CD4-positive, CD25-positive, alpha-beta regulatory T cell (primary cell): ENCODE results near the gene PLXNB2. TPM values are rescaled to one million over a fixed set of nuclear protein-coding genes. Genes with fewer than 3 reads are reported as not detected.

Experiments used
- ATAC-seq, 2 donors: fragments of 150-1000 bp; cut with Tn5 transposase; one replicate each; pipeline ENCODE4 v1.10.0; 2021; ENCODE audit warnings: low read depth in 2 of 2, moderate number of reproducible peaks in 2 of 2, moderate library complexity in 1 of 2
- DNase-seq, 3 donors: peaks; one replicate each; pipeline versions ENCODE4 v3.0.0 to v3.0.0-alpha.2; 2012 to 2022; ENCODE audit warnings: mixed read lengths in 1 of 3
- H3K27ac ChIP-seq: one replicate; pipeline ENCODE4 v1.7.0; 2013; ENCODE audit warnings: mild to moderate bottlenecking, low read length; ENCODE audit not compliant: insufficient read depth, poor library complexity, severe bottlenecking
- H3K27me3 ChIP-seq: one replicate; pipeline ENCODE4 v1.7.0; 2013; ENCODE audit warnings: low read length; ENCODE audit not compliant: control insufficient read depth, insufficient read depth
- H3K36me3 ChIP-seq: one replicate; pipeline ENCODE4 v1.7.0; 2013; ENCODE audit warnings: mild to moderate bottlenecking, low read length, moderate library complexity; ENCODE audit not compliant: control insufficient read depth, insufficient read depth
- H3K4me1 ChIP-seq: 2 replicates; pipeline ENCODE4 v1.7.0; 2013; ENCODE audit warnings: mild to moderate bottlenecking, low read length; ENCODE audit not compliant: insufficient read depth, control insufficient read depth, poor library complexity, severe bottlenecking
- H3K4me3 ChIP-seq: one replicate; pipeline ENCODE4 v1.7.0; 2013; ENCODE audit warnings: low read depth, mild to moderate bottlenecking, low read length, moderate library complexity
- H3K9me3 ChIP-seq, 2 experiments: 1 replicate in 1 of 2; 2 replicates in 1 of 2; pipeline ENCODE4 v1.7.0; 2013; ENCODE audit warnings: low read length in 2 of 2, mild to moderate bottlenecking in 1 of 2, moderate library complexity in 1 of 2; ENCODE audit not compliant: control insufficient read depth in 2 of 2
- H3K27ac Mint-ChIP-seq, 3 donors: one replicate each; pipeline ENCODE4 v1.8.0; 2020 to 2022; ENCODE audit warnings: mild to moderate bottlenecking in 3 of 3, mixed read lengths in 3 of 3, moderate library complexity in 2 of 3
- H3K27me3 Mint-ChIP-seq: one replicate; pipeline ENCODE4 v1.8.0; 2022; ENCODE audit warnings: mild to moderate bottlenecking, mixed read lengths
- H3K36me3 Mint-ChIP-seq: one replicate; pipeline ENCODE4 v1.8.0; 2020; ENCODE audit warnings: mixed read lengths
- H3K4me1 Mint-ChIP-seq, 4 donors: one replicate each; pipeline ENCODE4 v1.8.0; 2020 to 2022; ENCODE audit warnings: mixed read lengths in 4 of 4, mild to moderate bottlenecking in 1 of 4
- H3K4me3 Mint-ChIP-seq, 4 donors: one replicate each; pipeline ENCODE4 v1.8.0; 2020 to 2022; ENCODE audit warnings: mild to moderate bottlenecking in 4 of 4, mixed read lengths in 4 of 4, moderate library complexity in 3 of 4
- H3K9me3 Mint-ChIP-seq, 7 donors: one replicate each; pipeline ENCODE4 v1.8.0; 2020 to 2022; ENCODE audit warnings: mixed read lengths in 7 of 7, mild to moderate bottlenecking in 3 of 7, moderate library complexity in 2 of 7
- polyA plus RNA-seq, 4 donors: library from polyadenylated mRNA; unstranded; fragments of 300-500 nt; fragmentation: Illumina TruSeq; gene quantifications; one replicate each; pipeline ENCODE4 v1.2.3, GENCODE V29; 2021
- total RNA-seq: library from RNA; stranded (reverse); gene quantifications from one replicate; pipeline ENCODE4 v1.2.3, GENCODE V29; 2022

PLXNB2 gene
- total and polyA plus RNA-seq, 5 donors from 2014 or later: 0.36 to 3.7 (median 0.55) TPM; not detected in 1

- Histone ChIP-seq H3K27me3 (no peaks in the 10 kb centered on the region), H3K4me1 (peaks cover 4% of the 10 kb centered on the region), H3K9me3 (no peaks in the 10 kb centered on the region), H3K36me3 (no peaks in the 10 kb centered on the region), H3K4me3 (no peak overlapping the region), H3K27ac (no peak overlapping the region)
- no peak for DNase-seq
- Mint-ChIP-seq H3K27ac (no peak overlapping the region), H3K27me3 (peaks cover 31% of the 10 kb centered on the region), H3K36me3 (no peaks in the 10 kb centered on the region), H3K4me1 (peaks cover 0 to 6% (median 0%) of the 10 kb centered on the region in 4 donors), H3K4me3 (no peak overlapping the region), H3K9me3 (peaks cover 0 to 1% (median 0%) of the 10 kb centered on the region in 7 donors)
- no peak for ATAC-seq
These were observed 9.8 kb downstream of the PLXNB2 start for GRCh38 chr22:50297510-50298265.

- Mint-ChIP-seq H3K27ac (no peak overlapping the region), H3K9me3 (peaks cover 0 to 1% (median 0%) of the 10 kb centered on the region in 7 donors), H3K4me1 (peaks cover 0 to 9% (median 0%) of the 10 kb centered on the region in 4 donors), H3K27me3 (peaks cover 34% of the 10 kb centered on the region), H3K4me3 (no peak overlapping the region), H3K36me3 (no peaks in the 10 kb centered on the region)
- ATAC-seq (no peak), DNase-seq (no peak)
- no peak overlapping the region for H3K27ac ChIP-seq
- H3K4me1 ChIP-seq: peaks cover 4% of the 10 kb centered on the region
- no peaks in the 10 kb centered on the region for H3K36me3 ChIP-seq
- no peaks in the 10 kb centered on the region for H3K9me3 ChIP-seq
- no peak overlapping the region for H3K4me3 ChIP-seq
- H3K27me3 ChIP-seq: no peaks in the 10 kb centered on the region
These were observed 10.6 kb downstream of the PLXNB2 start for GRCh38 chr22:50296658-50297490.

DNA sequence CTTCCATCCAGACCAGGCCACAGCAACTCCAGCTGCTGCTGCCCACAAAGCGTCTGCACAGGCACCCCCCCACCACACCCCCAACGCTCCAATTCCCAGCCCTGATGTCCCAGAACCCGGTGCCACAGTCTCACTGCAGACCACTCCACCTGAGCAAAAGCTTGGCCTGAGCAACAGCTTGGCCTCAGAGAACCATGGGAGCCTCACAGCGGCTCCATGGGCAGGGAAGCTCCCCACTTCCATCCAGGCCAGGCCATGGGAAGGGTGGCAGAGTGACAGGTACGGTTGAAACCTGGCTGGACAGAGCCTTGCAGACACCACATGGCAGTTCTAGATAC lies 13.2 kb downstream of the PLXNB2 start:
- no peaks in the 10 kb centered on the region for H3K27me3 ChIP-seq

DNA sequence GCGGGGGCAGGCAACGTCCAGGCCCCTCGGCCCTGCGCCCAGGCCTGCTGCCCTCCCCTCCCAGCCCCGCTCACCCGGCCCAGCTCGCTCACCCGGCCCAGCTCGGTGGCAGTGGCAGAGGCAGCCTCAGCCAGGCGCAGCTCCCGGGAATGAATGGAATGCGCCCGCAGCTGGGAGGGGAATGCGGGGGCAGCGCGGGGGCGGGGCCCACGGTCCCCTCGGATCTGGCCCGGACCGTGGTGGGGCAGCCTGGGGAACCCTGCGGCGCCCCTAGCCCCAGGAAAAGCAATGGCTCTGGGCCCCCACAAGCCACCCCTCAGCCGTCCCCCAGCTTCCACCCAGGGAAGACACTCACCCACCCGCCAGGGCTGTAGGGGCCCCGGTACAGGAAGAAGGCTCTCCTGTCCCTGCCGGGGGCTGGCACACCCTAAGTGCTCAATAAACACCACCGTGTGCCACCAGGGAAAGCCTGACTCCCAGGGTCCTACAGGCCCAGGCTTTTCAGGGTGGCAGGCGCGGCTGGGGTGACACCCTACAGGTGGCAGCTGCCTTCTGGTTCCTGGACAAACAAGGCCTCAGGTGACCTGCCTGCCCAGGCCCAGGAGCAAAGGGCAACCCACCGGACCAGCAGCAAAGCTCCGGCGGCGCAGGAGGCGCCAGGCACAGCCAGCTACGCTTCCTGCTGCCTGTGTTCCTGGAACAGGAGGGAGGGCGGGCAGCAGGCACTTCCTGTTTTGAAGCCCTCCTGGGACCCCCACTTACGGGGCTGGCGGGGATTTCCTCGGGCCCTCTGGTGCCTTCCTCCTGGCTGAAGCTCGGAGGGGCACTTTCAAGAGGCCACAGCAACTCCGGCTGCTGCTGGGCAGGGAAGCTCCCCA lies 13.8 kb downstream of the PLXNB2 start:
- Histone ChIP-seq H3K27me3 (no peaks in the 10 kb centered on the region), H3K9me3 (no peaks in the 10 kb centered on the region), H3K36me3 (no peaks in the 10 kb centered on the region), H3K4me1 (no peaks in the 10 kb centered on the region), H3K27ac (no peak overlapping the region), H3K4me3 (no peak overlapping the region)
- peak in 1 of 3 donors; percentile 65 for DNase-seq
- Mint-ChIP-seq H3K27ac (no peak overlapping the region), H3K9me3 (no peaks in the 10 kb centered on the region), H3K4me3 (no peak overlapping the region), H3K36me3 (no peaks in the 10 kb centered on the region), H3K27me3 (peaks cover 32% of the 10 kb centered on the region), H3K4me1 (peaks cover 0 to 8% (median 0%) of the 10 kb centered on the region in 4 donors)
- ATAC-seq: peak; percentile 14 to 42

More for the DNA sequence above, 13.2 kb downstream of the PLXNB2 start:
- Mint-ChIP-seq H3K4me1 (peaks cover 0 to 9% (median 0%) of the 10 kb centered on the region in 4 donors), H3K36me3 (no peaks in the 10 kb centered on the region), H3K27ac (no peak overlapping the region), H3K4me3 (no peak overlapping the region), H3K9me3 (no peaks in the 10 kb centered on the region), H3K27me3 (peaks cover 34% of the 10 kb centered on the region)
- H3K36me3 ChIP-seq: no peaks in the 10 kb centered on the region
- DNase-seq (no peak), ATAC-seq (no peak)
- H3K4me3 ChIP-seq: no peak overlapping the region
- no peaks in the 10 kb centered on the region for H3K9me3 ChIP-seq
- no peak overlapping the region for H3K27ac ChIP-seq
- H3K4me1 ChIP-seq: peaks cover under 1% of the 10 kb centered on the region

- DNase-seq (peak in 1 of 3 donors; percentile 56), ATAC-seq (peak in 1 of 2 donors; percentile 31)
- Histone ChIP-seq H3K27ac (no peak overlapping the region), H3K27me3 (no peaks in the 10 kb centered on the region), H3K9me3 (no peaks in the 10 kb centered on the region), H3K4me1 (no peaks in the 10 kb centered on the region), H3K4me3 (no peak overlapping the region), H3K36me3 (no peaks in the 10 kb centered on the region)
- peak overlapping the region in 2 of 4 donors; percentile 58 to 62 for H3K4me3 Mint-ChIP-seq
- peak overlapping the region in 2 of 3 donors; percentile 47 to 83 for H3K27ac Mint-ChIP-seq
- no peaks in the 10 kb centered on the region for H3K9me3 Mint-ChIP-seq
- no peaks in the 10 kb centered on the region for H3K36me3 Mint-ChIP-seq
- H3K4me1 Mint-ChIP-seq: peaks cover 0 to 6% (median 0%) of the 10 kb centered on the region in 4 donors
- H3K27me3 Mint-ChIP-seq: peaks cover 23% of the 10 kb centered on the region
These were observed 14.6 kb downstream of the PLXNB2 start for GRCh38 chr22:50292643-50293440.

DNA sequence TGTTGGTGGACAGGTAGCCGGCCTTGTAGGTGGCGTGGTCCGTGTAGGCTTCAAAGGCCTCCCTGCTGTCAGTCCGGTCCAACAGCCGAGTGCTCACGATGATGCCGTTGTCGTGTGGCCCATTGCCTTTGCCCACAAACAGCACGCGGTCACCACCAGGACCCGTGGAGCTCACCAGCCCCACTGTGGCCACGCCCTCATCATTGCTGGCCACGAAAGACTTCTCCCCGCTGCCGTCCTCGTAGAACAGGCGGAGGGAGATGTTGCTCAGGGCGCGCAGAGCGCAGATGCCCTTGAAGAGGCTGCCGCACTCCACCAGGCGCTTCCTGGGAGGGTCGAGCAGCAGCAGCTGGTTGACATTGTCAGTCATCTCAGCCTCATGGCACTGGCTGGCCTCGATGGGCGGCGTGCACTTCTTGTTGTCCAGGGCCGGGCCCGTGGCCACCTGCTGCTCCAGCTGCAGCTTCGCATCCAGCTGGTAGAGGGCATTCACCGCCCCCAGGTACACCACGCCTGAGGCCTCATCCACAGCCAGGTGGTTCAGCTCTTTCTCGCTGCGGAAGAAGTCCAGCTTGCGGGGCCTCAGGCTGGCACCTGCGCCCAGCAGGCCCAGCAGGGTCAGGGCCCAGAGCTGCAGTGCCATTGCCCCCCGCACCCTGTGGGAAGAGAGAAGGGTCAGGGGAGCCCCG lies 17.4 kb downstream of the PLXNB2 start:
- no peak overlapping the region for H3K4me3 ChIP-seq
- H3K27me3 Mint-ChIP-seq: peaks cover 15% of the 10 kb centered on the region
- no peaks in the 10 kb centered on the region for H3K9me3 Mint-ChIP-seq
- H3K4me1 ChIP-seq: no peaks in the 10 kb centered on the region
- no peak overlapping the region for H3K27ac ChIP-seq
- H3K4me1 Mint-ChIP-seq: peaks cover 0 to 4% (median 0%) of the 10 kb centered on the region in 4 donors
- no peak overlapping the region for H3K4me3 Mint-ChIP-seq
- no peak for DNase-seq
- H3K36me3 ChIP-seq: no peaks in the 10 kb centered on the region
- H3K27me3 ChIP-seq: no peaks in the 10 kb centered on the region
- H3K36me3 Mint-ChIP-seq: no peaks in the 10 kb centered on the region
- H3K27ac Mint-ChIP-seq: no peak overlapping the region
- no peak for ATAC-seq
- no peaks in the 10 kb centered on the region for H3K9me3 ChIP-seq
